Adrenal gland (tissue), 5 donors: Measurements from ENCODE around the gene ARHGAP5.

Source experiments
- CTCF ChIP-seq, 6 experiments: fragments of 450-650 bp in 4 of 6; fragments of 200-600 bp in 2 of 6; sonication (generic) in 1 of 6; IDR thresholded peaks; 1 replicate in 5 of 6; 2 replicates in 1 of 6; pipeline versions ENCODE4 v1.5.1 to v1.8.0; 2016 to 2021; ENCODE audit warnings: antibody characterized with exemption in 6 of 6, mild to moderate bottlenecking in 2 of 6, moderate library complexity in 1 of 6
- POLR2A ChIP-seq, 2 donors: fragments of 450-650 bp; IDR thresholded peaks; one replicate each; pipeline ENCODE4 v1.6.1; 2017; ENCODE audit warnings: antibody characterized with exemption in 2 of 2, mild to moderate bottlenecking in 2 of 2, moderate library complexity in 1 of 2
- donor health status: DM: no; HTN: no; CAD: no.

- no peak for TF ChIP-seq CTCF (IDR thresholded peaks at IDR 0.05)
- no peak for TF ChIP-seq POLR2A (IDR thresholded peaks at IDR 0.05)
These were observed 21.9 kb upstream of the ARHGAP5 start for GRCh38 chr14:32055175-32055574.
